ENCODE results near the gene CAPN5.
A peak's percentile ranks its signal among the peaks of the same experiment; 100 is the strongest.

The CAPN5 gene

DNA sequence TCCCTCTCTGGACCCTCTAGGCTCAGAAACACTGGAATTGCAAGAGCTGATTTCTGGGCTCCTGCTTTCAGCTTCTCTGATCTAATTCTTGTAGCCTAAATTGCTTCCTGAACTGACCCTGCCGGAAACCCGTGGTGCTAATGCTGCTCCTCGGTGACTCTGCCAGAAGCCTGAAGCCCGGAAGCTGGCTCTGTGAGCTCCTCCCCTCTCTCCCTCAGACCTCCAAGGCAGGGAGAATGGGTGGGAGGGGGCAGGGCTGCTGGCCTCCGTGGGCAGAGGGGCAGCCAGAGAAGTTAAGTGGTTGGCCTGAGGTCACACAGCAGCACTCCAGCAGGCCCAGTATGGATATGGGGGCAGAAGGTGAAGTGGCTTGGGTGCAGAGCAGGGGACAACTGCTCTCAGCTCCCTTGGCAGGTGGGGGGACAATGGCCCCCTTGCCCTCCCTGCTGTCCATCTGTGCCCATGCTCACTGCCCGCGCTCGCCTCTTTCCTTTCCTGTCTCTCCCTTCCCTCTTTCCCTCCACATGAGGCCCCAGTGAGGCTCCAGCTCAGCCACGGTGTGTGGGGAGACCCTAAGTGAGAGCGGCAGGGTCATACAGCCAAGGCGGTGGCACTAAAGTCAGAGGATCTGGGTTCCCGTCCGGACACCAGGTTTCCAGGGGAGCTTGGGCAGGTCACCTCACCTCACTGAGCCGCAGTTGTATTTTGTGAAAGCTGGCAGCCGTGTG, 16.2 kb downstream of the CAPN5 start:
- Mint-ChIP-seq H3K9me3 (no peaks in the 10 kb centered on the region), H3K36me3 (ENCODE audit: insufficient read depth) (no peaks in the 10 kb centered on the region), H3K27ac (ENCODE audit: low read depth) (peak overlapping the region; percentile 87), H3K4me3 (peak overlapping the region; percentile 55), H3K27me3 (no peaks in the 10 kb centered on the region), H3K4me1 (peaks cover 6% of the 10 kb centered on the region)
- ATAC-seq (replicated peaks; ENCODE audit: extremely low read depth, poor library complexity, severe bottlenecking) (no peak), DNase-seq (ENCODE audit: low spot score in 2 of 2) (no peak)

DNA sequence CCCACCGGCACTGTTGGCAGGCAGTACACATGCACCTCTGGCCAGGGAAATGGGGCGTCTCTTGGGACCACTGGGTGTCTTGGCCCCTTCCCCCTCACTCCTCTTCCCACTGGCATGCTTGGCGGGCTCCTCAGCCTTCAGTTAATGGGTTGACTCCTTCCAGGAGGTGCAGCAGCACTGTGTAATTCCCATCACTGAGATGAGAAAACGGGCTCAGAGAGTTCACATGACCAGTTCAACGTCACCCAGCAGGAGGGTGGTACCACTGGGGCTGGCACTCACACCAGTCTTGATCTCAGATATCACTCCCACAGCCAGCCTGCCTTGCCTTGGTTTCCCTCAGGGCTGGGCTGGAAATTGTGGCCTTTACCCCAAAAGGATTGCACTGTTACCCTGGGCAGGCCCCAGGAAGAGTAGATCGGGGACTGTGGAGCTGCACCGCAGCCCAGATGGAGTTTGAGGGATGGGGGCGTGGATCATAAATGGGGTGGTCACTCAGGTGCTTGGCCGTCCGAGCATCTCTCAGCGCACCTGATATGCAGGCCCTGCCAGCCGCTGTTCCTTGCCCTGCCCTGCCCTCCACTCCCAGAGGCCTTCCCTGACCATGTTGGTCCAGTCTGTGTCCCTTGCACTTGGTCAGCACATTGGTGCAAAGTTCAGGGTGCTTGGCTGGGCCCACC, 16.9 kb downstream of the CAPN5 start:
- H3K27ac Mint-ChIP-seq (ENCODE audit: low read depth): peak overlapping the region; percentile 8

GRCh38 chr11:77084581-77085191, 17.9 kb downstream of the CAPN5 start:
- Mint-ChIP-seq H3K27ac (ENCODE audit: low read depth) (peak overlapping the region; percentile 8), H3K4me1 (peaks cover 6% of the 10 kb centered on the region), H3K9me3 (no peaks in the 10 kb centered on the region), H3K36me3 (ENCODE audit: insufficient read depth) (no peaks in the 10 kb centered on the region), H3K27me3 (no peaks in the 10 kb centered on the region), H3K4me3 (no peak overlapping the region)
- DNase-seq (ENCODE audit: low spot score in 2 of 2): no peak
- ATAC-seq (replicated peaks; ENCODE audit: extremely low read depth, poor library complexity, severe bottlenecking): no peak

More for the DNA sequence above, 16.9 kb downstream of the CAPN5 start:
- no peak for ATAC-seq (replicated peaks; ENCODE audit: extremely low read depth, poor library complexity, severe bottlenecking)
- Mint-ChIP-seq H3K27me3 (no peaks in the 10 kb centered on the region), H3K4me1 (peaks cover 6% of the 10 kb centered on the region), H3K36me3 (ENCODE audit: insufficient read depth) (no peaks in the 10 kb centered on the region), H3K4me3 (no peak overlapping the region), H3K9me3 (no peaks in the 10 kb centered on the region)
- DNase-seq (ENCODE audit: low spot score in 2 of 2): no peak

DNA sequence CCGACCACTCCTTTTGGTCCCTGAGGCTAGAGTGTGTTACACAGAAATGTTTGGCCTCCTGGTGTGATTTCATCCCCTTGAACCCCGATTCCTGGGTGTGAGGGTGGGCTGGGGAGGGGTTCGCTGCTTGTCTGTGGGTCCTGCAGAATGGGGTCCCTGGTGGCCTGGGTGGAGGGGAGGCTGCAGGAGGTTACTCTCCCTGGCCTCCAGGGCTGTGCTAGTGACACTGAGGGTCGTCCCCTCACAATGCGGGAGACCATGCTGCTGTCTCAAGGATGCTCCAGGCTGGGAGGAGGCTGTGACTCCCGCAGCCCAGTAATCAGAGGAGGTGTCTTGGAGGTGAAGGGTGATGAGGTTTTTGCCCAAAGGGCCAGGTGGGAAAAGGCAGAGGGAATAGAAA, 18.9 kb downstream of the CAPN5 start:
- Mint-ChIP-seq H3K27ac (ENCODE audit: low read depth) (no peak overlapping the region), H3K9me3 (no peaks in the 10 kb centered on the region), H3K36me3 (ENCODE audit: insufficient read depth) (peaks cover 1% of the 10 kb centered on the region), H3K4me1 (peaks cover 6% of the 10 kb centered on the region), H3K27me3 (no peaks in the 10 kb centered on the region), H3K4me3 (no peak overlapping the region)
- ATAC-seq (replicated peaks; ENCODE audit: extremely low read depth, poor library complexity, severe bottlenecking) (no peak), DNase-seq (ENCODE audit: low spot score in 2 of 2) (no peak)

DNA sequence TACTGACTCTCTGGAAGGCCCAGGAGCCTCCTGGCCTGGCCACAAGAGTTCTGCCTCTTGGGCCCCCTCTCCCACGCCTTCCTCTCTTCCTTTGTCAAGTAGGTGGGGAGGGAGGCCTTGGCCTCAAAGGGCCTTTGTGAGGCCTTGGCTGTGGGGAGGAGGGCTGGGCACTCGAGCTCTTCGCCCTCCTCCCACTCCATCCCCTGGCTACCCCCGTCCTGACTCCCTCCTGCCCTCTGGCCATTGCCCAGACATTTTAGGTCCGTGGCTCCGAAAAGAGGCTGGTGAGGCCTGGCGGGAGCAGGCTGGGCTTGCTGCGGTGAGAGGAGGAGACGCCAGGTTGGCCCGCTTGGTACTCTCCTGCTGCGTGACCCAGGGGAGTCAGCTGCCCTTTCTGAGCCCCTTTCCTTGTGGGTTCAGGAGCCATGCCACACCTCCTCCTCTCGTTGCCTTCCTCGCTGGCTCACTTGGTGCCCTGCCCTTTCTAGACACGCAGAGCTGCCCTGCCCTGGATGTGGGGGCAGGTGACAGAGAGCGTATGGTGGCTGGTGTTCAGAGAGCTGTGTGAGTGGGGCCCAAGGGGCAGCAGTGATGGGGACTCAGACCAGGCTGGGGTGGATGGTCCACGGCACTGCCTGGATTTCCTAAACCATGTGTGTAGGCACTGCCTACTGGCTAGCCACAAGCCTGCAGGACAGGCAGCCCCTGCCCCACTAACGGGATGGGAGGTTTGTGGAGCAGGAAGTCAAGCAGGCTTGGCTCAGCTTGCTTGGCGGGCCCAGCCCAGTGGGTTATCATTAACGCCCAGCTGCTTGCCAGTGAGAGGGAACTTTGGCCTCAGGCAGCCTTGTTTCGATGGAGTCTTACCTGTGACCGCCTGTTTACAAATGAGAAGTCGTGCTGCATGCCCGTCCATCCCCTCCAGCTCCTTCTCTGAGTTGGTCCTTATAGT, 20.0 kb downstream of the CAPN5 start:
- no peak for DNase-seq (ENCODE audit: low spot score in 2 of 2)
- Mint-ChIP-seq H3K9me3 (no peaks in the 10 kb centered on the region), H3K27ac (ENCODE audit: low read depth) (no peak overlapping the region), H3K4me3 (no peak overlapping the region), H3K27me3 (no peaks in the 10 kb centered on the region), H3K4me1 (peaks cover 6% of the 10 kb centered on the region), H3K36me3 (ENCODE audit: insufficient read depth) (peaks cover 2% of the 10 kb centered on the region)
- ATAC-seq (replicated peaks; ENCODE audit: extremely low read depth, poor library complexity, severe bottlenecking): no peak

DNA sequence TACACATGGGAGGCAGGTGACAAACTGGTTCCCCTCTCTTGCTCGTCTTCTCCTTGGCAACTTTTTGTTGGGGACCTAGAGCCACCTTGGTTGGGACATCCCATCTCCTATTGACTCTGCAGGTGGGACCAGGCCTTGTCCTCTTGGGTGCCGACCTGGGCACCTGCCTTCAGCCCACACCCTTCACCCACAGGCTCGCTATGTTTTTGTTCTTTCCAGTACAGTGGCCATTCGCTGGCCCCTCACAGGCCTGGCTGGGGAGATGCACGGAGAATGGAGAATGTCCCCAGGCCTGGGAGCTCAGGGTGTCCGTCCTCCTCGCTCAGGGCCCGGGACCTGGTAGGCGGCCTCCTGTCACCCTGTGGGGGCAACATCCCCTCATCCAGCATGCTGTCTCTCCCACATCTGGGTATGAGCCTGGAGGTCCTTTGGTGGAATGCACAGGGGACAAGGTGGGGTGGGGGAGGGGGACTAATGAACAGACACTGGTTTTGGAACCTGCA, 21.0 kb downstream of the CAPN5 start:
- Mint-ChIP-seq H3K9me3 (no peaks in the 10 kb centered on the region), H3K27ac (ENCODE audit: low read depth) (peak overlapping the region; percentile 10), H3K36me3 (ENCODE audit: insufficient read depth) (peaks cover 3% of the 10 kb centered on the region), H3K4me3 (no peak overlapping the region), H3K4me1 (peaks cover 2% of the 10 kb centered on the region), H3K27me3 (no peaks in the 10 kb centered on the region)
- no peak for ATAC-seq (replicated peaks; ENCODE audit: extremely low read depth, poor library complexity, severe bottlenecking)
- no peak for DNase-seq (ENCODE audit: low spot score in 2 of 2)

DNA sequence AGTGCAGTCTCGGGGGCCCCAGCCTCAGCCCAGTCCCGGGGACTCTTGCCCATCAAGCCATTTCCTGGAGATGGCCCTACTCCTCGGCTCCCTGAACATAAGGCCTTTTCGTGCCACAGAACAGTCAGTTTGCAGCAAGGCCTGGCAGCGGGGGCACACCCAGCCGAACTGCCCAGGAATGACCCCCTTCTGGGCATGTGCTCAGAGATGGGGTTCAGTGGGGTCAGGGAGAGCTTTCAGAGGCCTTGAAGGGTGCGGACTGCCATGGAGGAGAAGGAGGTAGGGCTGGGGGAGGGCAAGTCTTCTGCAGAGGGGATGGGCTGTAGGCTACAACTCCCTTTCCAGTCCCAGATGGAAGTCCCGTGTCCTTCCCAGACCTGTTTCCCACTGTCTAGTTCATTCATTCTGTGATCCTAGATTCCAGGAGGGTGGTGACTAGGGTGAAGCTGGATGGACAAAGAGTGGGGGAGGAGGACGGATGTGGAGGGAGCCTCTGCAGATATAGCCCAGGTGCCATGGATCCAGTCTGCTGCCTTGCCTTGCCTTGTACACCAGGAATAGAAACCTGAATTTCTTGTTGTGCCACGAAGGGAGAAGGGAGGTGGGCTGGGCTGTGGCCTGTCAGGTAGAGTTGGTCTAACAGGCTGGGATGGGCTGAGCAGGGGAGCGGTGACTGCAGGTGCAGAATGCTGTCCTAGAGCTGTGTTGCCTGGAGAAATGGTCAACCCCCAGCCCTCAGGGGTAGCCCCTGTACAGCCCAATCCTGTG, 21.6 kb downstream of the CAPN5 start:
- H3K36me3 Mint-ChIP-seq (ENCODE audit: insufficient read depth): peaks cover 3% of the 10 kb centered on the region
- ATAC-seq (replicated peaks; ENCODE audit: extremely low read depth, poor library complexity, severe bottlenecking) (no peak), DNase-seq (ENCODE audit: low spot score in 2 of 2) (no peak)
- no peak overlapping the region for H3K4me3 Mint-ChIP-seq
- H3K27ac Mint-ChIP-seq (ENCODE audit: low read depth): peak overlapping the region; percentile 10
- H3K9me3 Mint-ChIP-seq: no peaks in the 10 kb centered on the region
- no peaks in the 10 kb centered on the region for H3K4me1 Mint-ChIP-seq
- H3K27me3 Mint-ChIP-seq: no peaks in the 10 kb centered on the region

DNA sequence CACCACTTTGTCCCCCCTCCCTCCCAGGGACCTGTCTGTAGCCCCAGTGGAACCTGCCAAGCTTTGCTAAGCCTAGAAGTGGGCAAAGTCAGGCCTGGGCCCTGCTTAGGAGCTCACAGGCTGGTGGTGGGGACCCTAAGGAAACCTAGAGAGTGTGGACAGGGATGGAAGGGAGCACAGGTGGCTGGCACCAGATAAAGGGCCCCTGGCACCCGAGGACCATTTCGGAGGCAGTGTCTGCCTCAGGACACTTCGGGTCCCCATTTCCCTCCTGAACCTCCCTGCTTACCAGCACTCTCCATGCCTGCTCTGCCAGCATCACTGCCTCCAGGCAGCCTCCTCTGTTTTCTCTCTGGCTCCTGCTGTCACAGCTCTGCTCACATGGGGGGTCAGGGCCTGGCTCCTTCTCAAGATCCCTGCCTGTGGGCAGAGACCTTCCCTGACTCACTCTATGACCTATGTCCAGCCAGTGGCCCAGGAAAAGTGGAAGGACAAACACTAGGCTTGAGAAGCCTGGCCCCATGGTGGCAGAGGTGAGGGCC, 22.3 kb downstream of the CAPN5 start:
- no peaks in the 10 kb centered on the region for H3K4me1 Mint-ChIP-seq

DNA sequence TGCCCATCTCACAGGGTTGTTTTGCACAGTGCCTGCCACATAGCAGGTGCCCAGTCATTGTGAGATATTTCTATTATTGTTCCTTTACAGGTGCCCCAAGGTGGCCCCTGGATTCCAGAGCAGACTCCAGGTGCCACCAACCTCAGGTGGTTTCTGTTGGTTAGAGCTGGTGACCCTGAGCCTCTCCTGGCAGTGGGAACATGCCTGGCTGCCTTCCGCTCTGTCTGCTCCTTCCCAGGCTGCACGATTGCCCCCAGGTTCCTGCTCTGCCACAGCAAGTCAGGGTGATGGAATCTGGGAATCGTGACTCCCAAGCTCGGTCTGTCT, 23.2 kb downstream of the CAPN5 start:
- Mint-ChIP-seq H3K27ac (ENCODE audit: low read depth) (no peak overlapping the region), H3K36me3 (ENCODE audit: insufficient read depth) (peaks cover 3% of the 10 kb centered on the region), H3K4me1 (no peaks in the 10 kb centered on the region), H3K9me3 (no peaks in the 10 kb centered on the region), H3K27me3 (no peaks in the 10 kb centered on the region), H3K4me3 (no peak overlapping the region)
- DNase-seq (ENCODE audit: low spot score in 2 of 2) (no peak), ATAC-seq (replicated peaks; ENCODE audit: extremely low read depth, poor library complexity, severe bottlenecking) (no peak)

More for the DNA sequence above, 22.3 kb downstream of the CAPN5 start:
- DNase-seq (ENCODE audit: low spot score in 2 of 2) (no peak), ATAC-seq (replicated peaks; ENCODE audit: extremely low read depth, poor library complexity, severe bottlenecking) (no peak)
- Mint-ChIP-seq H3K27me3 (no peaks in the 10 kb centered on the region), H3K4me3 (no peak overlapping the region), H3K36me3 (ENCODE audit: insufficient read depth) (peaks cover 3% of the 10 kb centered on the region), H3K27ac (ENCODE audit: low read depth) (no peak overlapping the region), H3K9me3 (no peaks in the 10 kb centered on the region)

DNA sequence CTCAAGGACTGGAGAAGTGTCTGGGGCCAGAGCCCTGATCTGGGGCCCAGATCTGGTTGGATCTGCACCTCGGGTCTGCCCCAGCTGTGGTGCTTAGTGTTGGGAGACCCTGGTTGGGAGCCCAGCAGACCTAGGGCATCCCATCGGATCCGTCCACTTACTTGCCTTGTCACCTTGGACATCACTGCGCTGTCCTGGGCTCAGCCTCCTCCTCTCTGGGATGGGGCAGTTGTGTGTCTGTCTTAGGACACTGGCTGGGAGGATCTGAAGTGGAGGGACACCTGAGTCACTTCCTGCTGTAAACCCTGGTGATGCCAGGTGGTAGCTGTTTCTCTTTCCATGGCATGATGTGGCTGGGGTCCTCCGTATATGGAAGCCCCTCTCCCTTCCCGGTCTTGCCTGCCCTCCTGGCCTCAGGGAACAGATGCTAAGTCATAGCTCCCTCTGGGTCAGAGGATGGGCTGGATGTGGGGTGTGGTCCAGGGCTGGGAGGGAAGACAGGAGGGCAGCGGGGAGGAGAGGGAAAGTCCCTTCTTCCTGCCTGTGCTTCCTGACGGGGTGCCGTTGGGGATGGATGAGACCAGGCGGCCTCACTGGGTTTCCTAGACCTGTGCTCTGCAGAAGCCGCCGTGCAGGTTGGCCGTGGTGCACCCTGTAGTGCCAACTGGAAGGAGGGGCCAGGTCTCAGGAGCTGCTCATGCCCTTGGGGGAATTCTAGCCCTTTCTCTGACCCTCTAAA, 23.8 kb downstream of the CAPN5 start:
- no peak for DNase-seq (ENCODE audit: low spot score in 2 of 2)

More for the DNA sequence above, 23.8 kb downstream of the CAPN5 start:
- Mint-ChIP-seq H3K4me1 (no peaks in the 10 kb centered on the region), H3K36me3 (ENCODE audit: insufficient read depth) (peaks cover 3% of the 10 kb centered on the region), H3K4me3 (no peak overlapping the region), H3K27me3 (no peaks in the 10 kb centered on the region), H3K9me3 (no peaks in the 10 kb centered on the region), H3K27ac (ENCODE audit: low read depth) (no peak overlapping the region)
- ATAC-seq (replicated peaks; ENCODE audit: extremely low read depth, poor library complexity, severe bottlenecking): no peak
